Right kidney (tissue), 1 donor: Measurements from ENCODE around the gene CHMP2B.
"Not testable (repeated sequence)": the region's sequence is repeated elsewhere in the genome, so short reads cannot be mapped to it uniquely, and the experiment has no call there.

ENCODE experiments used
- DNase-seq: peaks from one replicate; pipeline ENCODE4 v3.0.0-alpha.2; 2016

Gene CHMP2B

GRCh38 chr3:87228316-87228715, 1.2 kb downstream of the CHMP2B start:
- no peak for DNase-seq

DNA sequence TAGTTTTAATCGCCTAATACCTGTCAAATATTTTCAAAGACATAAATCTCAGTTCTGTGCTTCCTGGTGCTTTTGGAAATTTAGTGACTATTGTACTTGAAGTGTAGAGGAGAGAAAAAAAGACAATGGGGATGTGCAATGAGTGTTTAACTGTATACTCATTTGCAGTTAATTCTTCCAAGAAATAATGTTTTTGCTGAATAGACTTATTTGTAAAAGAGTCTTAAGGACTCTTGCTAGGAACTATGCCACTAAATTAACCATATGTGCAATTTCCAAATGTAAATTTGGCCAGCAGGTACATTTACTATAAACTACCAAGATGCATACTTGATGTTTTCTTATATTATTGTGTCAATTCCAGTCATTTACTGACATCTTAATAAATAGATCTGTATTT, 2.0 kb downstream of the CHMP2B start:
- no peak for DNase-seq

GRCh38 chr3:87233805-87234204, 6.7 kb downstream of the CHMP2B start:
- DNase-seq, result no peak

- DNase-seq, result no peak
Observed at GRCh38 chr3:87236093-87236492, 9.0 kb downstream of the CHMP2B start.

DNA sequence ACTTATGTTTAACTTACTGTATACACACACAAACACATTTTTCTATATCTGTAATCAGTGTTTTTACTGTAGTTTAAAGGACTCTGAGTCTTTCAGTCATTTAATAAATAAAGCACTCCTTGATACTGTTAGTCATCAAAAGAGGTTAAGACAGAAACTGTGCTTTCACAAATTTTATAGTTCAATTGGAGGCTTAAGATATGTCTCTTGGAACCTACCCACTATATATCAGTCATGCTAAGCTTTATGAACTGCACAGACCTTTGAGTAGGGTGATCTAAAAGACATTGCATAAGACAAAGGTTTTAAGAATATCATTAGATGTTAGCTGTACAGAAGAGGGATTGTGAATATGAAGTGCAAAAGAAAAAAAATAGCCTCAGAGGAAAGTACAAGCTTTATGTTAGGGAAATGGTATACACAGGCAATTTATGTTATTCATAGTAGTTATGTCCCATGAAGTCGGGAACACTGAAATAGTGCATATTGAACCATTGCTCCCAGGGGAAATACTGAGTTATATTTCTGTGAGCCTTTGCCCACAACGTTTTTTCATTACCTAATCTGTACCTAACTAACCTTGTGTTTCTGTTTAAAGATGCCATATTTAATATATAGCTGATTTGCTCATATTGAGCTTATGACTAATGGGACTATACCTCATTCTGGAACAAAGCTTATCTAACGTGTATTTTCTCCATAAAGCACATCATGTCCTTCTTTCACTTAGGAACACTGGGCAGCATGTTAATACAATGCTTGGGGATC, 19.7 kb downstream of the CHMP2B start:
- no peak for DNase-seq

- no peak for DNase-seq
Observed at GRCh38 chr3:87247430-87247773, 20.3 kb downstream of the CHMP2B start.

- DNase-seq, result not testable (repeated sequence)
Observed at GRCh38 chr3:87248231-87248630, 21.1 kb downstream of the CHMP2B start.

GRCh38 chr3:87248831-87249230, 21.7 kb downstream of the CHMP2B start:
- DNase-seq, result no peak

GRCh38 chr3:87250009-87250408, 22.9 kb downstream of the CHMP2B start:
- no peak for DNase-seq

- peak; percentile 15 for DNase-seq
Observed at GRCh38 chr3:87260270-87260669, 33.2 kb downstream of the CHMP2B start.

GRCh38 chr3:87261925-87262324, 34.8 kb downstream of the CHMP2B start:
- DNase-seq, result no peak

DNA sequence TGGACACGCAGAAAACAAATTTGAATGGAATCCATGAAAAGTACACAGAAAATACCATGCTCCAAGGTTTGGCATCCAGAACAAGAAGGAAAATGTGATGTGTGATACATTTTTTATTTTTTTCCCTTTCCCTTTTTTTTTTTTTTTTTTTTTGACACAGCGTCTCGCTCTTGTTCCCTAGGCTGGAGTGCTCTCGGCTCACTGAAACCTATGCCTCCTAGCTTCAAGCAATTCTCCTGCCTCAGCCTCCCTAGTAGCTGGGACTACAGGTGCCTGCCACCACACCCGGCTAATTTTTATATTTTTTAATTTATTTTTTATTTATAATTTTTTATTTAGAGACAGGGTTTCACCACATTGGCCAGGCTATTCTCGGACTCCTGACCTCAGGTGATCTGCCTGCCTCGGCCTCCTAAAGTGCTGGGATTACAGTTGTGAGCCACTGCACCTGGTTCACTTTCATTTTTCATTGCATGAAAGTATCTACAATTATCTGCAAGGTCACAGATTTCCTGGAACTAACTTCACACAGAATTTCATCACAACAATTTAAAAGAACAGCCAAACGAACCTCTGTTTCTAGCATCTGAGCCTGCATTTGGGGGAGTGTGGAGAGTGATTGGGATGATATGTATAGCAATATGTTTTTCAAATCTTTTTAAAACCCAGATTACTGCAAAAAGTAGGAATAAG, 41.0 kb downstream of the CHMP2B start:
- DNase-seq, result no peak

- no peak for DNase-seq
Observed at GRCh38 chr3:87268646-87269211, 41.6 kb downstream of the CHMP2B start.

GRCh38 chr3:87269723-87270122, 42.6 kb downstream of the CHMP2B start:
- no peak for DNase-seq

GRCh38 chr3:87270908-87271700, 44.0 kb downstream of the CHMP2B start:
- no peak for DNase-seq

GRCh38 chr3:87272718-87273341, 45.7 kb downstream of the CHMP2B start:
- no peak for DNase-seq

- no peak for DNase-seq
Observed at GRCh38 chr3:87276484-87276883, 49.4 kb downstream of the CHMP2B start, which contains the start of gene POU1F1. Gene POU1F1, minus strand, starts transcription at chr3:87276584. Its CDS starts 122 bp downstream, at chr3:87276462.

DNA sequence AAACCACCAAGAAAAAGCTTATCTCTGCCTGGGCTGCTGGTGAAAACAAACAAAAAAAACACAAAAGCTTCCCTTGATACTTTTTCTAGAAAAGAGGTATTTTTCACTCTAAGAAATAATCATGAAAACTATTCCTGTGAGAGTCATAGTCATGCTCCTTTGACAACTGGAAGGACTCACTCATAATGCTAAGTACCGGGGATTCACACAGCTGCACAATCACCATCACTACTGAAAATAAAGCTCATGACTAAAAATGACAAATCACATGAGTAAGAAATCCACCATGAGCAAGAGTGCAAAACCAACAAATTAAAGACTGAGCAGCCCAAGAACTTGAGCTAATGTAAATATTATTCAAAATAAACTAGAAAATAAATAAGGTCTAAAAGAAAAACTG, 59.9 kb downstream of the CHMP2B start:
- DNase-seq, result no peak

GRCh38 chr3:87288446-87288845, 61.3 kb downstream of the CHMP2B start:
- no peak for DNase-seq

DNA sequence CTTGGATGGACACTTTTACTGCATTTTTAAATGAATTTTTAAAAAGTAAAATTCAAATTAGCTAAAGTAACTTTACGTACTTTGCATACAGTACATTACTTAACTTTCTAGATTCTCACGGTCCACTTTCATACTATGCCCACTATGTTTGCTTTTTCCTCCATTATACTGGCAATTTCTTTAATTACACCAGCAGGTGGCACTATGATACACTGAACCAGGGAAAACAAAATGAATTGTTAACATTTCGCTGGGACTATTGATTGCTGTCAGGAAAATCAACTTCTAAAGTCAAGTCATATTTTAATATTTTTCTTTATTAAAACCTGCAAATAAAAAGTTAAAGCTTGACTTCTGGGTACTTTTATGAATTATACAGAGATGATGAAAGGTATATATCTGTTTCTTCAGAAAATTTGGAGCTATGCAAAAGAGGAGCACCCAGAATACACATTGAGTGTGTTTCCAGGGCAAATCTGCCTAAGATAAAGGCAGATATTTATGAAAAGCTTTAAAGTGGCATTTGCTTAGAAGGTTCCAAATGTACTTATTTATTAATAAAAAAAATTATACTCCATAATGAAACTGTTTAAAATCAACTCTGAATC, 71.1 kb downstream of the CHMP2B start:
- DNase-seq, result no peak

DNA sequence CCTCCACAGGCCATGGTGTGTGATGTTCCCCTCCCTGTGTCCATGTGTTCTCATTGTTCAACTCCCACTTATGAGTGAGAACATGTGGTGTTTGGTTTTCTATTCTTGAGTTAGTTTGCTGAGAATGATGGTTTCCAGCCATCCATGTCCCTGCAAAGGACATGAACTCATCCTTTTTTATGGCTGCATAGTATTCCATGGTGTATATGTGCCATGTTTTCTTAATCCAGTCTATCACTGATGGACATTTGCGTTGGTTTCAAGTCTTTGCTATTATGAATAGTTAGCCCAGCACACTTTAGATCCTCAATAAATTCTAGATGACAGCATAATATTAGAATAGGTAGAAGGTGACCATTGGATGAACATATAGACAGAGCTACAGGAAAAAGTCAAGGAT, 77.9 kb downstream of the CHMP2B start:
- not testable (repeated sequence) for DNase-seq
